OCI-LY1 (cell line): ENCODE data around the gene ACOX1.

Source experiments
- CTCF ChIP-seq: fragments of 200-600 bp; sonication (generic), shearing (Covaris generic); IDR thresholded peaks from 2 replicates; pipeline ENCODE4 v1.5.1; 2017; ENCODE audit warnings: mild to moderate bottlenecking, antibody characterized with exemption, low read length, moderate library complexity, mixed read lengths
- EZH2 ChIP-seq: fragments of 200-600 bp; sonication (generic), shearing (Covaris generic); IDR thresholded peaks from 2 replicates; pipeline ENCODE4 v1.8.0; 2017; ENCODE audit warnings: borderline replicate concordance, mixed run types, mild to moderate bottlenecking, antibody characterized with exemption, low read length, moderate library complexity, mixed read lengths

GRCh38 chr17:75891605-75892555 lies 87.1 kb downstream of the ACOX1 start:
- no peak for TF ChIP-seq CTCF
- TF ChIP-seq EZH2: no peak
